Measurements from ENCODE around the gene THAP7.

THAP7 gene

GRCh38 chr22:21030621-21031544 lies 29.0 kb upstream of the THAP7 start:
- DNase-seq: no peak

- DNase-seq: no peak
These were observed 28.1 kb upstream of the THAP7 start for GRCh38 chr22:21030032-21030431.

DNA sequence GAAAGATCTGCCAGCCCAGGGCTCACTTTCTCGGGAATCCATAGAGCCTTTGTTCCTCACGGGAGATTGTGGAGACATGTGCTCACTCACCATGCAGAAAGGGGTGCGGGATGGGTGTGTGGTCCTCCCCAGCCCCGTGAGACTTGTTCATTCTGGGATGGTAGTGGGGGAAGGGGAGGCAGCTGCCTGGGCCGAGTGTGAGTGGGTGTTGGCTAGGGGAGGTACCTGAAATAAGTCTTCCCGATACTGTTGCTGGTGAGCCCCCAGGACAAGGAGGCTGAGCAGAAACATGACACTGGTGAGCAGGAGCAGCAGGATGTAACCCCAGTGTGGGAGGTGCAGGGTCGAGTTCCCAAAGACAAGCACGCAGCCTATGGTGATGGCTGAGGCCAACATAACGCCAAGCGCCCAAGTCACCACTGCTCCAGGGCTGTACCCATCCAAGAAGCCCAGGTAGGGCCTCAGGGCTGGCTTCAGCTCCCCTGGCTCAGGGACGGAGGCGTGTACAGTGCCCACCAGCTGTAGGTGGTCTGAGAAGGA lies 27.6 kb upstream of the THAP7 start:
- DNase-seq: no peak

- DNase-seq: no peak
These were observed 26.6 kb upstream of the THAP7 start for GRCh38 chr22:21028277-21029251.

GRCh38 chr22:21026783-21027692 lies 25.1 kb upstream of the THAP7 start:
- DNase-seq: no peak

DNA sequence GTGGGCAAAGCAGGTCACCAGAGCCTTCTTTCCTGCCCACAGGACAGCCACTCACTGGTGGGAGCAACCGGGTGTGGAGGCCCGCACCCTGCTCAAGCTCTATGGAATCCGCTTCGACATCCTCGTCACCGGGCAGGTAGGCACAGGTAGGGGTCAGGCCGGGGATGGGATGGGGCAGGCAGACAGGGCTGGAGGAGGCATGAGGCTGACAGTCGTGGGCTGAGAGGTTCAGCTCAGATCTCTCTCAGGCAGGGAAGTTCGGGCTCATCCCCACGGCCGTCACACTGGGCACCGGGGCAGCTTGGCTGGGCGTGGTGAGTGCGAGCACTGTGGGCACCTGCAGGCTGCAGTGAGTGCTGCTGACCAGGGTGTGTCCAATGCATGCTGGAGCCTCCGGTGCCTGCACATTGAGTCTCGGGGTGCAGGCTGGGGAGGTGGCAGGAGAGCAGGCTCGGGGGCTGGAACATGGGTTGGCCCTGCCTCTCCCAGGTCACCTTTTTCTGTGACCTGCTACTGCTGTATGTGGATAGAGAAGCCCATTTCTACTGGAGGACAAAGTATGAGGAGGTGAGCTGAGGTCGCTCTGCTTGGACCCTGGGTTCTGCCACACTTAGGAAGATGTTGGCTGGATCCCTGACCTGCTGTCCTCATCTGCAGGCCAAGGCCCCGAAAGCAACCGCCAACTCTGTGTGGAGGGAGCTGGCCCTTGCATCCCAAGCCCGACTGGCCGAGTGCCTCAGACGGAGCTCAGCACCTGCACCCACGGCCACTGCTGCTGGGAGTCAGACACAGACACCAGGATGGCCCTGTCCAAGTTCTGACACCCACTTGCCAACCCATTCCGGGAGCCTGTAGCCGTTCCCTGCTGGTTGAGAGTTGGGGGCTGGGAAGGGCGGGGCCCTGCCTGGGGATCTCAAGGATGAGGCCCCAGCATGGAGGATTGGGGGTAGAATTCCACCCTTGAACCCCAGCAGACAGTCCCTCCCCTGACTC lies 24.1 kb upstream of the THAP7 start:
- no peak for DNase-seq

GRCh38 chr22:21025266-21025665 lies 23.3 kb upstream of the THAP7 start:
- no peak for DNase-seq

DNA sequence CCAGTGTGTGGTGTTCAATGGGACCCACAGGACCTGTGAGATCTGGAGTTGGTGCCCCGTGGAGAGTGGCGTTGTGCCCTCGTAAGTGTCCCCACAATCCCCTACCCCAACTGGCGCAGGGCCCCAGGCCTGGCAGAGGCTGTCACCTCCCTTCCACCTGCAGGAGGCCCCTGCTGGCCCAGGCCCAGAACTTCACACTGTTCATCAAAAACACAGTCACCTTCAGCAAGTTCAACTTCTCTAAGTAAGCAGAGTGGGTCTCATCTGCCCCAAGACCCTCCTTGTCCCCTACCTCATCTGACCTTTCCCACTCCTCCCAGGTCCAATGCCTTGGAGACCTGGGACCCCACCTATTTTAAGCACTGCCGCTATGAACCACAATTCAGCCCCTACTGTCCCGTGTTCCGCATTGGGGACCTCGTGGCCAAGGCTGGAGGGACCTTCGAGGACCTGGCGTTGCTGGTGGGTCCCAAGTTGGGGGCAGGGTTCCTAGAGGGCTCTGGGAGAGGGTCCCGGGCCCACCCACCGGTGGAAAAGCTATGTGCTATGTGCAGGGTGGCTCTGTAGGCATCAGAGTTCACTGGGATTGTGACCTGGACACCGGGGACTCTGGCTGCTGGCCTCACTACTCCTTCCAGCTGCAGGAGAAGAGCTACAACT lies 21.2 kb upstream of the THAP7 start:
- DNase-seq: no peak

DNA sequence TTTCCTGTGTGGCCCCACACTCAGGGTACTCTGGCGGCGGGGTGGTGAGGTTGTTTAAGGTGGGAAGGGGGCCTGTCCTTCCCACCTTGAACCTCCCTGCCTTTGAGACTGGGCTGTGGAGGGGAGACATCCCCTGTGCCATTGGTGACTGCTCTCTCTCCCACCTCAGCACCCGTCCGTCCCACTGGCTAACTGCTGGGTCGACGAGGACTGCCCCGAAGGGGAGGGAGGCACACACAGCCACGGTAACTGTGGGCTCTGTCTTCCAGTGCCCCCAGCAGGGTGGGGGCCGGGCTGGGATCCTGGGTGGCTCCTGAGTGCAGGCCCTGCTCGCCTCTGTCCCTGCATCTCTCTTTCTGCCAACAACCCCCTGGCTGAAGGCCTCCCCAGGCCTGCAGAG lies 20.6 kb upstream of the THAP7 start:
- DNase-seq: no peak

DNA sequence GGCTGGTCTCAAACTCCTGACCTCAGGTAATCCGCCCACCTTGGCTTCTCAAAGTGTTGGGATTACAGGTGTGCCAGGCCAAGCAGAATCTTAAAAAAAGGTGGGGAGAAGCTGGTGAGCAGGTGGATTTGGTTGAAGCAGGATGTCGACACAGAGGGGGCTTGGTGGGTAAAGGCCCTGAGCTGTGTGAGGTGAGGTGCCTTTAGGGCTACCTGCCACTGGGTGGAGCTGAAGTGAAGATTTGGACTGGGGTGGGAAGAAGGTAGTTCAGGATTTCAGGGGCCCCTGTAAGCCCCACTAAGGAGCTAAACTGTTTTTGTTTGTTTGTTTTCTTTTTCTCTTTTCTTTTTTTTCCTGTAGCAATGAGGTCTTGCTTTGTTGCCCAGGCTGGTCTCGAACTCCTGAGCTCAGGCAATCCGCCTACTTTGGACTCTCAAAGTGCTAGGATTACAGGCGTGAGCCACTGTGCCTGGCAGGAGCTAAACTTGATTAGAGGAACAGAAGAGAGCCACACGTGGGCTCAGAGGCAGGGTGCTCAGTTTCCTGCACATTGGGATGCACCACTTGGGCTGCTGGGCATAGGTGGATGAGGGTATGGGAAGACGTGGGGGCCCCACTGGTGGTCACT lies 19.0 kb upstream of the THAP7 start:
- no peak for DNase-seq

GRCh38 chr22:21018314-21018713 lies 16.4 kb upstream of the THAP7 start:
- no peak for DNase-seq

- DNase-seq: no peak
These were observed 14.9 kb upstream of the THAP7 start for GRCh38 chr22:21016644-21017420.

DNA sequence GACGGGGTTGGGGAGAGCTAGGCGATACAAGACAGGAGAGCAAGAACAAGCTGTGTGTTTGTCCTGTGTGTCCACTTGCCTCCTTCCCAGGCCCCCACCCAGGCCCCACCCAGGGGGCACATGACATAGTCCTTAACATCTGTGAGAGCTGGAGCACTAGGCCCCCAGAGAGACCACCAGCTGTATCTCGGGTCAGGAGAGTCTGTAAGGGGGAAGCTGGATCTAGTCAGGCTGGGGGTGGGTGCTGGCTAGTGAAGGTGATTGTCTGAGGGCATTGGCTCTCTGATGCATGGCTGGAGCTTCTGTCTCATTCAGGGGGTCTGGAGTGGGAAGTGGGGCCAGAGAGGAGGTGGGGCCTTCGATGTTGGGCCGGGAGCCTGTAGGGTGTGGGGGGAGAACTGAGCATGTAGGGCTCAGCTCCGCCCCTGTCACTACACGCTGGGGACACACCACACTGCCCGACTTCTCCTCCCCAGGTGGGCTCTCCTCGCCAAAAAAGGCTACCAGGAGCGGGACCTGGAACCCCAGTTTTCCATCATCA lies 13.6 kb upstream of the THAP7 start:
- DNase-seq: no peak

- no peak for DNase-seq
These were observed 13.0 kb upstream of the THAP7 start, which contains the start of gene P2RX6 for GRCh38 chr22:21014726-21015465. Gene P2RX6 (plus strand): TSS chr22:21015165. CDS start chr22:21015175, 10 bp downstream.

DNA sequence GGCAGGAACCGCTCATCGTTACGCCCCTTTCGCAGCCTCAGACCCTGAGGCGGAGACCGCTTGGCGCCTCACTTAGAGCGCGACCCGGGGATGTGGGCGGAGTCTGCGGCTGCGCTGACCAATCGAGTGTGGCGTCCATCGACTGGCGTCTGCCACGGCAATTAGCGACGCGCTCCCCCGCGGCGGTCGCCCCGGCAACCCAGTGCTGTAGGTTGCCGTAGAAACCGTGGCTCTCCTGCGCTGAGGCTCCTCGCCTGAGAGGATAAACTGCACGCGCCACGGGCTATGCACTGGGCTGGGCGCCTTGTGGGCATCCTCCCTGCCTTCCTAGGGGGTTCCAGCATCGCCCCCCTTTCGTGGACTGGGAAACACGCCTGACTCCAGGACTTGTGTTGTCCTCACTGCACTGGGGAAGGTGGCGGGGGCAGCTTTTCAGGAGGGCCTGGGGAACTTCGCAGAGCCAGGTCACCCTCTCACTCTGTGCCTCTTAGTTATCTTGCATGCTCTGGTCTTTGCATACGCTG lies 12.3 kb upstream of the THAP7 start:
- peak; percentile 75 for DNase-seq

GRCh38 chr22:21013657-21014201 lies 11.8 kb upstream of the THAP7 start:
- no peak for DNase-seq

All from activated effector memory CD4-positive, alpha-beta T cell treated with Interleukin-2 at 50 U/mL for 16 hours (primary cell).